ELR (cell line): ENCODE measurements around the gene INO80.
"Not testable (repeated sequence)": the region's sequence is repeated elsewhere in the genome, so short reads cannot be mapped to it uniquely, and the experiment has no call there.

ENCODE experiments used
- DNase-seq: peaks from one replicate; pipeline ENCODE4 v3.0.0-alpha.2; 2015; ENCODE audit warnings: low read depth

INO80 gene

GRCh38 chr15:41116116-41116961 lies at the start of gene INO80:
Gene INO80, minus strand, starts transcription at chr15:41116280. Its CDS starts 19,970 bp downstream, at chr15:41096310.
- peak; percentile 98 for DNase-seq

DNA sequence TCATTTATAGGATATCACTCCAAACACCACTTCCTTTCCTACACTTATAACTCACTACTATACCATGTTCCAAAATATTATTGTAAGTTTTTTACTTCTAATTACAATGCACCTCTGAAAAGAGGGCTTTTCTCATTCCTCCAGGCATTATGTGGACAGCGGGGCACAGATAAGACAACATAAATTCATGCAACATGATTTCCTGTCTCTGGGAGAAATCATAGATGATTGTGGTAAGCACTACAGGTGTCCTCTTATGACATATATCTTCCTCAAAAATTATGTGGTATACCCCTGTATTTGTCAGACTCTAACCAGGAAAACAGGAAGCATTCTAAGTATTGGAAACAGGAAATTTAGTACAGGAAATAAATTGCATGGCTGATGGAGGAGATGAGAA lies 45.7 kb upstream of the INO80 start:
- peak; percentile 26 for DNase-seq

- DNase-seq, result peak; percentile 67
Observed at GRCh38 chr15:41161336-41161735, 45.3 kb upstream of the INO80 start.

DNA sequence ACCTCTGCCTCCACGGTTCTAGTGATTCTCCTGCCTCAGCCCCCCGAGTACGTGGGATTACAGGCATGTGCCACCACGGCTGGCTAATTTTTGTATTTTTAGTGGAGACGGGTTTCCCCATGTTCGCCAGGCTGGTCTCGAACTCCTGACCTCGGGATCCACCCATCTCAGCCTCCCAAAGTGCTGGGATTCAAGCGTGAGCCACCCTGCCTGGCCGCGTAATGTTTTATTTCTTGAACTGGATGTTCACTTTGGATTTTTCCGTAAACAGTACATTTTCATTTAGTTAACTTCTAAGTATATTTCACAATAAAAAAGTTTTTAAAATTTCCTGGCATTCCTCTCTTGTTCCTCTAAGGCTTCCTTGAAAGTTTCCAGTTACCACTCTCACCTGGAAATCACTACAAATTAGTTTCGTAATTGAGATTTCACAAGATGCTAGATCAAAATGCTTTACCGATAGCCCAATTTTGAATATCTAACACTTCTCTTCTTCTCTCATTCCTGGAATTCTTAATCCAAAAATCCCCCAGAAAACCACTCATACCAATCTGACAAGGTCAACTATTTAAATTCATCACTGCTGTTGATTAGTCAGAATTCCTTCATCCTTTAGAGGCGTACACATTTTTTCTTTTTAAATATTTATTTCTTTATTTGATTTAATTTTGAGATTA lies 44.7 kb upstream of the INO80 start:
- DNase-seq, result peak; percentile 72

GRCh38 chr15:41154412-41154811 lies 38.3 kb upstream of the INO80 start:
- peak; percentile 64 for DNase-seq

- DNase-seq, result no peak
Observed at GRCh38 chr15:41153733-41154132, 37.7 kb upstream of the INO80 start.

GRCh38 chr15:41151451-41152005 lies 35.4 kb upstream of the INO80 start:
- DNase-seq, result no peak

DNA sequence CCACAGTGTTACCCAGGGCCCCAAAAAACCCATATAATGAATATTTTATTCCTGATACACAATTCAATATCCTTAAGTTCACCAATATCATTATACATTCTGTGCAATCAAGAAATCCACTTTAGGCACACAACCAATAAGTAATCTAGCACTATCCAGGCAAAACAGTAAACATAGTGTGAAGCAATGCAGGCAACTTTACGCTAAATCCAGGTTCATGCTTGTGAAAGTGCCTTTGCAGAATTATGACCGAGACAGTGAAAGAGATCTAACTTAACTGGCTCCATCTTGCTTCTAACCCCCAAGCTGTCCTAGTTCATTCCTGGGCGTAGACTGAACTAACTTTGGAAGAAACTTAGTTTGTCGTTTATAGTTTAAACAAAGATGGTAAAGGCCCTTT lies 34.2 kb upstream of the INO80 start:
- no peak for DNase-seq

GRCh38 chr15:41148065-41148464 lies 32.0 kb upstream of the INO80 start:
- no peak for DNase-seq

DNA sequence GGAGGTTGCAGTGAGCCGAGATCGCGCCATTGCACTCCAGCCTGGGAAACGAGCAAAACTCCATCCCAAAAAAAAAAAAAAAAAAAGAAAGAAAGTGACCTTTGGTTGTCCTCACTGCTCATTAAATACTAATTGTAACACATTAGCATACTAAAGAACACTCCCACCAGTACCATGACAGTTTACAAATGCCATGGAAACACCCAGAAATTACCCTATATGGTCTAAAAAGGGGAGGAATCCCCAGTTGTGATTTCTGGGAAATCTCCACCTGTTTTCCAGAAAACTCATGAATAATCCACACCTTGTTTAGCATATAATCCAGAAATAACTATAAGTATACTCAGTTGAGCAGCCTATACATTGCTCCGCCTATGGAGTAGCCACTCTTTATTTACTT lies 23.5 kb upstream of the INO80 start:
- DNase-seq, result no peak

GRCh38 chr15:41139112-41139511 lies 23.0 kb upstream of the INO80 start:
- peak; percentile 14 for DNase-seq

DNA sequence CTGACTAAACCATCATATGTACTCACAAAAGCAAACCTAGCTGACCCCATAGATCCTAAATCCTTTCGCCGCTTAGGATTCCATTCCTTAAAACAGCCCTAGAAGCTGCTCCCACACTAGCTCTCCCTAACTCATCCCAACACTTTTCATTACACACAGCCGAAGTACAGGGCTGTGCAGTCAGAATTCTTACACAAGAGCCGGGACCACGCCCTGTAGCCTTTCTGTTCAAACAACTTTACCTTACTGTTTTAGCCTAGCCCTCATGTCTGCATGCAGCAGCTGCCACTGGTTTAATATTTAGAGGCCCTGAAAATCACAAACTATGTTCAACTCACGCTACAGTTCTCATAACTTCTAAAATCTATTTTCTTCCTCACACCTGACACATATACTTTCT lies 19.5 kb upstream of the INO80 start:
- not testable (repeated sequence) for DNase-seq

- no peak for DNase-seq
Observed at GRCh38 chr15:41133454-41133853, 17.4 kb upstream of the INO80 start.

DNA sequence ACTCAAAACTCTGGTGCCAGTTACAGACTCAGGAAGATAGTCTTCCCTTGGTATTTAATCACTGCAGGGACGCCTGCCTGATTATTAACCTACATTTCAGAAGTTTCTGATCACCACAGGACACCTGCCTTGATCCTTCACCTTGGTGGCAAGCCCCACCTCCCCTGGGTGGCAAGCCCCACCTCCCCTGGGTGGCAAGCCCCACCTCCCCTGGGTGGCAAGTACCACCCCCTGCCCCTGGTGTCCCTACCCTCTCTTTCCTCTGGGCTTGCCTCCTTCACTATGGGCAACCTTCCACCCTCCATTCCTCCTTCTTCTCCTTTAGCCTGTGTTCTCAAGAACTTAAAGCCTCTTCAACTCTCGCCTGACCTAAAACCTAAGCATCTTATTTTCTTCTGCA lies 16.0 kb upstream of the INO80 start:
- not testable (repeated sequence) for DNase-seq

- no peak for DNase-seq
Observed at GRCh38 chr15:41128174-41128902, 12.3 kb upstream of the INO80 start.

GRCh38 chr15:41125931-41126642 lies 10.0 kb upstream of the INO80 start:
- DNase-seq, result no peak

DNA sequence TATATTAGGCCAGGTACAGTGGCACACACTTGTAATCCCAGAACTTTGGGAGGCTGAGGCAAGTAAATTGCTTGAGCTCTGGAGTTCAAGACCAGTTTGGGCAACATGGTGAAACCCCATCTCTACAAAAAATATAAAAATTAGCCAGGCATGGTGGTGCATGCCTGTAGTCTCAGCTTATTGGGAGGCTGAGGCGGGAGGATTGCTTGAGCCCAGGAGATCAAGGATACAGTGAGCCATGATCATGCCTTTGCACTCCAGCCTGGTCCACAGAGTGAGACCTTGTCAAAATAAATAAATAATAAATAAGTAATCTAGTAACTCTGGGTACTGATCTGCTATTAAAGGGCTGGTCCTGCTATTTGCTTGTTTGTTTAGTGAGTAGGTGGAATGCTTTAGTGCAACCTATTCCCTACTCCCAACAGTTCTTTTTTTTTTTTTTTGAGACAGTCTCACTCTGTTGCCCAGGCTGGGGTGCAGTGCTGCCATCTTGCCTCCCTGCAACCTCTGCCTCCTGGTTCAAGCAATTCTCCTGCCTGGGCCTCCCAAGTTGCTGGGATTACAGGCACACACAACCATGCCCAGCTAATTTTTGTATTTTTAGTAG lies 9.1 kb upstream of the INO80 start:
- no peak for DNase-seq

- DNase-seq, result no peak
Observed at GRCh38 chr15:41124058-41124457, 8.0 kb upstream of the INO80 start.

DNA sequence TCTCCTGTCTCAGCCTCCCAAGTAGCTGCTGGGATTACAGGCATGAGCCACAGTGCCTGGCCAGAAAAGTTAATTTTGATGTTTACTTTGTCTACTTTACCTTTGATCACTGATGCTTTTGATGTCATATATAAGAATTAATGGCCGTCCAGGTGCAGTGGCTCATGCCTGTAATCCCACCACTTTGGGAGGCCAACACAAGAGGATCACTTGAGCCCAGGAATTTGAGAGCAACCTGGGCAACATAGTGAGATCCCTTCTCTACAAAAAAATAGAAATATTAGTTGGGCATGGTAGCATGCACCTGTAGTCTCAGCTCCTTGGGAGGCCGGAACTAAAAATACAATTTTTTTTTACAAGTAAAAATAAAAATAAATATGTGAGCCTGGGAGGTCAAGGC lies 6.8 kb upstream of the INO80 start:
- DNase-seq, result no peak

- DNase-seq, result no peak
Observed at GRCh38 chr15:41121951-41122350, 5.9 kb upstream of the INO80 start.

DNA sequence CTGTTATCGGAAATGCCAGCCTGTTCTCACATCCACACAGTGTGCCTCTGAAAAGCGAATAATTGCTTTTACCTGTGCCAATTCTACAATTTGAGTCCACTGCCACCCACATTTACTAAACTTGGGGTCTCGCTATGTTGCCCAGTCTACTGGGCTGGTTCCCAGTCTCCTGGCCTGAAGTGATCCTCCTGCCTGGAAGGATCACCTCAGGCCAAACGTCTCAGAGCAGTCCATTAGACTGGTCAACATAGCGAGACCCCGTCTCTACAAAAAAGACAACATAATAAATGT lies 827 bp upstream of the INO80 start:
- no peak for DNase-seq
